ENCODE data around the gene MAP3K14. TPM values are rescaled to one million over a fixed set of nuclear protein-coding genes. Genes with fewer than 3 reads are reported as not detected.
A peak's percentile ranks its signal among the peaks of the same experiment; 100 is the strongest.

Gene MAP3K14
- total and polyA plus RNA-seq, 10 of the 15 experiments (the other 5 are each of a cell fraction or from before 2014, with no cell fraction given), result 2.1 to 33.3 (median 19.7) TPM

GRCh38 chr17:45224671-45225050 lies 92.2 kb downstream of the MAP3K14 start:
- Histone ChIP-seq H3K79me2 (ENCODE audit: control insufficient read depth, insufficient read depth, low read length) (peaks cover 84% of the 10 kb centered on the region), H3K9me3 (replicated peaks; ENCODE audit: control insufficient read depth, insufficient read depth, low read length) (no peaks in the 10 kb centered on the region), H4K20me1 (ENCODE audit: control insufficient read depth, insufficient read depth) (no peaks in the 10 kb centered on the region), H3K36me3 (ENCODE audit: control insufficient read depth in 2 of 2, insufficient read depth in 2 of 2, low read length in 1 of 2) (no peaks in the 10 kb centered on the region), H3K27me3 (replicated peaks in 1 of 2; ENCODE audit: control insufficient read depth in 2 of 2, insufficient read depth in 2 of 2, low read length in 1 of 2) (no peaks in the 10 kb centered on the region), H2AFZ (ENCODE audit: control insufficient read depth, low read depth, low read length) (no peak overlapping the region; the same call in 1 of the 2 replicates), H3K27ac (ENCODE audit: control insufficient read depth, insufficient read depth) (peak overlapping the region; percentile 100), H3K9ac (ENCODE audit: control insufficient read depth, insufficient read depth, low read length) (peak overlapping the region; percentile 92), H3K4me3 (peak overlapping the region; percentile 89), H3K4me2 (ENCODE audit: control insufficient read depth, insufficient read depth) (peak overlapping the region; percentile 100), H3K4me1 (ENCODE audit: control insufficient read depth, insufficient read depth, low read length) (peaks cover 67% of the 10 kb centered on the region)
- BruUV-seq (replicated peaks), result no TSS peak
- RAD21 ChIA-PET (ENCODE audit: unreplicated experiment), result interaction anchor here (2.1 kb wide), 1 partner anchor 92 kb away, joined by 21 read pairs; the partner anchor contains the start of gene MAP3K14
- no peak for TF ChIP-seq RBBP5 (conservative IDR thresholded peaks at IDR 0.05)
- TF ChIP-seq YY1 (IDR thresholded peaks at IDR 0.05; ENCODE audit: low read depth, low read length), result peak; percentile 47; the same call in 1 of the 2 replicates
- FAIRE-seq (no peak), DNase-seq (ENCODE audit: low read depth, low spot score) (no peak), ATAC-seq (no peak)
- in situ Hi-C loops (cut with MboI), result no loop called here
- POLR2A ChIA-PET, result interaction anchor here (3.3 to 11.4 kb wide), 2 partner anchors 76 to 88 kb away, joined by 39 to 140 read pairs; partner anchors contain the start of genes HEXIM1 and MAP3K14
- under 1% methylated on average over 9 of the region's 9 CpGs for WGBS (ENCODE audit: insufficient coverage, insufficient replicate concordance, low lambda C conversion rate, missing lambda C conversion rate)
- SMC1A ChIA-PET (ENCODE audit: uncharacterized antibody, unreplicated experiment), result interaction anchor here (1.3 to 4.6 kb wide), 2 partner anchors 11 to 23 kb away, joined by 8 to 22 read pairs; no protein-coding TSS in a partner anchor
- CTCF ChIA-PET, result interaction anchor here (2.7 to 10.0 kb wide), 2 partner anchors 9 to 89 kb away, joined by 12 to 429 read pairs; partner anchors contain the start of gene ACBD4
- intact Hi-C loops (cut with micrococcal nuclease; ENCODE audit: unreplicated experiment), result loop anchor here (5.0 kb wide), 2 partner anchors 53 to 93 kb away; partner anchors contain the start of gene MAP3K14

GRCh38 chr17:45223539-45224528 lies 93.0 kb downstream of the MAP3K14 start:
- Histone ChIP-seq H3K27me3 (replicated peaks in 1 of 2; ENCODE audit: control insufficient read depth in 2 of 2, insufficient read depth in 2 of 2, low read length in 1 of 2) (no peaks in the 10 kb centered on the region), H3K79me2 (ENCODE audit: control insufficient read depth, insufficient read depth, low read length) (peaks cover 76% of the 10 kb centered on the region), H3K27ac (ENCODE audit: control insufficient read depth, insufficient read depth) (peak overlapping the region; percentile 100), H4K20me1 (ENCODE audit: control insufficient read depth, insufficient read depth) (no peaks in the 10 kb centered on the region), H3K36me3 (ENCODE audit: control insufficient read depth in 2 of 2, insufficient read depth in 2 of 2, low read length in 1 of 2) (no peaks in the 10 kb centered on the region), H3K9me3 (replicated peaks; ENCODE audit: control insufficient read depth, insufficient read depth, low read length) (no peaks in the 10 kb centered on the region), H3K4me3 (peak overlapping the region; percentile 89), H3K9ac (ENCODE audit: control insufficient read depth, insufficient read depth, low read length) (peak overlapping the region; percentile 92), H3K4me1 (ENCODE audit: control insufficient read depth, insufficient read depth, low read length) (peaks cover 59% of the 10 kb centered on the region), H3K4me2 (ENCODE audit: control insufficient read depth, insufficient read depth) (peak overlapping the region; percentile 100), H2AFZ (ENCODE audit: control insufficient read depth, low read depth, low read length) (no peak overlapping the region; the same call in 1 of the 2 replicates)
- in situ Hi-C loops (cut with MboI), result no loop called here
- CTCF ChIA-PET, result interaction anchor here (0.5 to 10.0 kb wide), 9 partner anchors 10 to 897 kb away, joined by 3 to 429 read pairs (median 5); partner anchors contain the start of gene ACBD4
- intact Hi-C loops (cut with micrococcal nuclease; ENCODE audit: unreplicated experiment), result loop anchor here (5.0 kb wide), 1 partner anchor 53 kb away; no protein-coding TSS in a partner anchor
- BruUV-seq (replicated peaks), result TSS peak; percentile 43
- WGBS (ENCODE audit: insufficient coverage, insufficient replicate concordance, low lambda C conversion rate, missing lambda C conversion rate), result 3% methylated on average over 12 of the region's 12 CpGs
- ATAC-seq (peak; percentile 14), DNase-seq (ENCODE audit: low read depth, low spot score) (no peak), FAIRE-seq (no peak)
- SMC1A ChIA-PET (ENCODE audit: uncharacterized antibody, unreplicated experiment), result interaction anchor here (1.3 to 6.4 kb wide), 5 partner anchors 8 to 163 kb away, joined by 3 to 66 read pairs (median 8); partner anchors contain the start of gene ACBD4
- RAD21 ChIA-PET (ENCODE audit: unreplicated experiment), result interaction anchor here (1.2 to 5.8 kb wide), 3 partner anchors 8 to 92 kb away, joined by 3 to 225 read pairs (median 7); no protein-coding TSS in a partner anchor
- POLR2A ChIA-PET, result interaction anchor here (0.6 to 11.4 kb wide), 8 partner anchors 7 to 190 kb away, joined by 3 to 140 read pairs (median 6); partner anchors contain the start of genes HEXIM1, HEXIM2 and MAP3K14
- TF ChIP-seq POLR2A (IDR thresholded peaks at IDR 0.05; ENCODE audit: low read depth, low read length) (peak; percentile 43), NR2F1 (conservative IDR thresholded peaks at IDR 0.05) (peak; percentile 87), NR2C1 (IDR thresholded peaks at IDR 0.05) (no peak), MLLT1 (IDR thresholded peaks at IDR 0.05) (peak; percentile 24; the same call in 1 of the 2 replicates), ETV6 (conservative IDR thresholded peaks at IDR 0.05 in 1 of 2, IDR thresholded peaks at IDR 0.05 in 1 of 2; ENCODE audit: borderline replicate concordance in 1 of 2, low read depth in 1 of 2) (no peak), CEBPB (IDR thresholded peaks at IDR 0.05; ENCODE audit: borderline replicate concordance in 1 of 2, low read depth in 2 of 2, low read length in 2 of 2) (no peak), SUZ12 (IDR thresholded peaks at IDR 0.05; ENCODE audit: unreplicated experiment) (no peak), TAF1 (IDR thresholded peaks at IDR 0.05; ENCODE audit: borderline replicate concordance, low read depth, low read length) (no peak), SMAD1 (IDR thresholded peaks at IDR 0.05; ENCODE audit: low read depth, partially characterized antibody) (peak; percentile 47), LARP7 (IDR thresholded peaks at IDR 0.05) (0 out of 2 replicates have a peak, but pooled peaks have one; percentile 4), IKZF1 (conservative IDR thresholded peaks at IDR 0.05) (peak; percentile 32; the same call in 1 of the 2 replicates)

Data from GM12878 (cell line).